AG04449 (cell line): ENCODE results near the gene GDF15.
A peak's percentile ranks its signal among the peaks of the same experiment; 100 is the strongest.

Source experiments
- CTCF ChIA-PET: fragments of 350-600 bp; formaldehyde crosslinking; extraction: SDS; loops from one replicate; lab custom pipeline; 2021; ENCODE audit warnings: antibody characterized with exemption; lab: Yijun Ruan, JAX
- POLR2A ChIA-PET: fragments of 400-600, 350-600 bp; formaldehyde crosslinking; extraction: SDS; loops from one replicate; lab custom pipeline; 2020; ENCODE audit warnings: antibody characterized with exemption, inconsistent platforms; lab: Yijun Ruan, JAX
- DNase-seq: peaks from one replicate; pipeline ENCODE4 v3.0.0-alpha.2; 2010; ENCODE audit warnings: low read depth, low spot score
- H3K4me3 ChIP-seq: 2 replicates; pipeline ENCODE4 v1.5.1; 2011; ENCODE audit warnings: low read depth, mild to moderate bottlenecking, control low read depth, low read length
- TF ChIP-seq, protein P1 (sequence below): IDR thresholded peaks from one replicate; pipeline ENCODE4 v1.5.1; 2011; ENCODE audit warnings: mild to moderate bottlenecking, moderate library complexity, low read length, control low read depth, inconsistent platforms; ENCODE audit not compliant: insufficient read depth; ENCODE audit errors: missing control alignments

Gene GDF15

GRCh38 chr19:18435842-18436670, 50.1 kb downstream of the GDF15 start:
- peak overlapping the region; percentile 68 for H3K4me3 ChIP-seq
- TF ChIP-seq, protein P1, sequence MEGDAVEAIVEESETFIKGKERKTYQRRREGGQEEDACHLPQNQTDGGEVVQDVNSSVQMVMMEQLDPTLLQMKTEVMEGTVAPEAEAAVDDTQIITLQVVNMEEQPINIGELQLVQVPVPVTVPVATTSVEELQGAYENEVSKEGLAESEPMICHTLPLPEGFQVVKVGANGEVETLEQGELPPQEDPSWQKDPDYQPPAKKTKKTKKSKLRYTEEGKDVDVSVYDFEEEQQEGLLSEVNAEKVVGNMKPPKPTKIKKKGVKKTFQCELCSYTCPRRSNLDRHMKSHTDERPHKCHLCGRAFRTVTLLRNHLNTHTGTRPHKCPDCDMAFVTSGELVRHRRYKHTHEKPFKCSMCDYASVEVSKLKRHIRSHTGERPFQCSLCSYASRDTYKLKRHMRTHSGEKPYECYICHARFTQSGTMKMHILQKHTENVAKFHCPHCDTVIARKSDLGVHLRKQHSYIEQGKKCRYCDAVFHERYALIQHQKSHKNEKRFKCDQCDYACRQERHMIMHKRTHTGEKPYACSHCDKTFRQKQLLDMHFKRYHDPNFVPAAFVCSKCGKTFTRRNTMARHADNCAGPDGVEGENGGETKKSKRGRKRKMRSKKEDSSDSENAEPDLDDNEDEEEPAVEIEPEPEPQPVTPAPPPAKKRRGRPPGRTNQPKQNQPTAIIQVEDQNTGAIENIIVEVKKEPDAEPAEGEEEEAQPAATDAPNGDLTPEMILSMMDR: no peak
- CTCF ChIA-PET: interaction anchor here (0.9 kb wide), 1 partner anchor 48 kb away, joined by 3 read pairs; no protein-coding TSS in a partner anchor
- POLR2A ChIA-PET: interaction anchor here (1.5 kb wide), 1 partner anchor 17 kb away, joined by 5 read pairs; the partner anchor contains the start of gene SSBP4
- DNase-seq: no peak

GRCh38 chr19:18436671-18437490, 50.9 kb downstream of the GDF15 start:
- POLR2A ChIA-PET: interaction anchor here (1.0 kb wide), 1 partner anchor 10 kb away, joined by 3 read pairs; no protein-coding TSS in a partner anchor
- H3K4me3 ChIP-seq: peak overlapping the region; percentile 68
- TF ChIP-seq, protein P1: no peak
- DNase-seq: no peak
- CTCF ChIA-PET: no interaction called here

GRCh38 chr19:18437491-18438330, 51.8 kb downstream of the GDF15 start, which contains the start of gene ISYNA1:
ISYNA1 (minus strand) TSS chr19:18438133; CDS start chr19:18437979, 154 bp downstream.
- peak within 1 kb of the TSS; percentile 68 for H3K4me3 ChIP-seq
- TF ChIP-seq, protein P1: no peak
- no peak for DNase-seq
- ChIA-PET CTCF (no interaction called here), POLR2A (interaction anchor here (1.0 kb wide), 1 partner anchor 11 kb away, joined by 3 read pairs; no protein-coding TSS in a partner anchor)

DNA sequence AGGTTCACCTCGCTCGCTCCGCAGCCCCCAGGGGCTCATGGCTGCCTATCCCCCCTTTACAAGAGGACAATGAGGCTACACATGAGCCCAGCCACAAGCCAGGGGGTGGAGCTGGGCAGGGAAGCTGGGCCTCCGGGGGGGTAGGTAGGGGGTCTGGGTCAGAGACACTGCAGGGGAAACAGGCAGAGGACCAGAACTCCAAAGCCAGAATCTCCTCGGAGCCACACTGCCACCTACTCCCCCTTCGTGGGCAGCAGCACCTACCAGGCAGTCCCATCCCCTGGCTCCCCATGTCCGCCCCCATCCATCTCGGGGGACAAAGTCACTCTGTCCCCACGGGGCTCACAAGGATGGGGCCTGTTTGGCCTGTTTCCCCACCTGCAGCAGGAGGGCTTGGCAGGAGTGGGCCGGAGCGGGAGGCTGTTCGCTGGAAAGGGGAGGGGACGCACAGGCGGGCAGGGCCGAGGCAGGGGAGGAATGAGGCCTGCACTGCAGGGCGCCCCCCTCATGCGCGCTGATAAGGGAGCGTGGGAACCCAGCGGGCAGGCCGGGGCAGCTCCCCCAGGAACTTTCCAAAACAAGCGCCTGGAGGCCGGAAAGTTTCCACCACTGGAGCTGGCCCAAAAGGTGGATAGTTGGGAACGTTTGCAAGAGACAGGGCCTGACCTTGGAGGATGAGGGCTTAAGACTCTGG, 52.5 kb downstream of the GDF15 start:
- TF ChIP-seq, protein P1: no peak
- POLR2A ChIA-PET: interaction anchor here (0.7 kb wide), 1 partner anchor 9 kb away, joined by 3 read pairs; no protein-coding TSS in a partner anchor
- DNase-seq: no peak

More for the DNA sequence above, 52.5 kb downstream of the GDF15 start:
- peak overlapping the region; percentile 68 for H3K4me3 ChIP-seq
- CTCF ChIA-PET: interaction anchor here (0.9 to 2.8 kb wide), 4 partner anchors 12 to 156 kb away, joined by 3 to 27 read pairs (median 4); no protein-coding TSS in a partner anchor
